IMR-90 (cell line): ENCODE results near the gene HOXA3. TPM values are rescaled to one million over a fixed set of nuclear protein-coding genes. Genes with fewer than 3 reads are reported as not detected.

ENCODE experiments used
- ATAC-seq: fragments of 200-7000 bp; cut with Tn5 transposase; 2 replicates; pipeline ENCODE4 v1.9.1; 2020; ENCODE audit warnings: low read depth, mild to moderate bottlenecking, moderate library complexity
- BruUV-seq: library from RNA; stranded (reverse); fragments of 400-500 nt; replicated peaks from 2 replicates; lab custom pipeline; 2021; lab: Mats Ljungman, UMichigan
- CTCF ChIA-PET: fragments of 300-600 bp; formaldehyde crosslinking; extraction: SDS; loops from one replicate; lab custom pipeline; 2021; ENCODE audit warnings: antibody characterized with exemption; lab: Yijun Ruan, JAX
- POLR2A ChIA-PET: fragments of 300-600 bp; sonication (Branson Sonifier 250); formaldehyde crosslinking; loops from one replicate; lab custom pipeline; 2022; ENCODE audit warnings: antibody characterized with exemption; ENCODE audit not compliant: unreplicated experiment; lab: Charles Lee
- DNase-seq: peaks from one replicate; pipeline ENCODE4 v3.0.0; 2013
- H2AFZ ChIP-seq: replicated peaks from 2 replicates; pipeline ENCODE3; 2013; ENCODE audit warnings: low read length, mild to moderate bottlenecking; ENCODE audit not compliant: poor library complexity
- H2AK5ac ChIP-seq: 2 replicates; pipeline ENCODE4 v1.6.1; 2013; ENCODE audit warnings: low read depth, low read length, inconsistent platforms
- H2AK9ac ChIP-seq: replicated peaks from 2 replicates; pipeline ENCODE3; 2013; ENCODE audit warnings: mild to moderate bottlenecking, low read depth, low read length, moderate library complexity; ENCODE audit not compliant: poor library complexity
- H2BK120ac ChIP-seq: 2 replicates; pipeline ENCODE4 v1.6.1; 2013; ENCODE audit warnings: low read depth, low read length, inconsistent platforms
- H2BK15ac ChIP-seq: 3 replicates; pipeline ENCODE4 v1.6.1; 2013; ENCODE audit warnings: low read depth, low read length, inconsistent platforms
- H2BK20ac ChIP-seq: 2 replicates; pipeline ENCODE4 v1.6.1; 2013; ENCODE audit warnings: low read depth, mild to moderate bottlenecking, inconsistent platforms, low read length, moderate library complexity
- H2BK5ac ChIP-seq: 2 replicates; pipeline ENCODE4 v1.6.1; 2013; ENCODE audit warnings: mild to moderate bottlenecking, low read depth, low read length, inconsistent platforms; ENCODE audit not compliant: poor library complexity, severe bottlenecking
- H3K14ac ChIP-seq: replicated peaks from 2 replicates; pipeline ENCODE4 v1.6.1; 2013; ENCODE audit warnings: low read depth, low read length, inconsistent platforms
- H3K18ac ChIP-seq: 2 replicates; pipeline ENCODE4 v1.6.1; 2013; ENCODE audit warnings: low read depth, low read length, control low read depth
- H3K23ac ChIP-seq: 2 replicates; pipeline ENCODE4 v1.6.1; 2013; ENCODE audit warnings: low read depth, low read length, inconsistent platforms
- H3K27ac ChIP-seq: 2 replicates; pipeline ENCODE4 v1.5.1; 2013; ENCODE audit warnings: mild to moderate bottlenecking, control low read depth, low read length; ENCODE audit not compliant: insufficient read depth
- H3K27me3 ChIP-seq: 2 replicates; pipeline ENCODE4 v1.6.1; 2013; ENCODE audit warnings: low read length; ENCODE audit not compliant: control insufficient read depth, insufficient read depth
- H3K36me3 ChIP-seq: 2 replicates; pipeline ENCODE4 v1.6.1; 2013; ENCODE audit warnings: low read length, mixed read lengths; ENCODE audit not compliant: control insufficient read depth, insufficient read depth
- H3K4ac ChIP-seq: 2 replicates; pipeline ENCODE4 v1.6.1; 2013; ENCODE audit warnings: low read depth, low read length, inconsistent platforms
- H3K4me1 ChIP-seq: 2 replicates; pipeline ENCODE4 v1.6.1; 2013; ENCODE audit warnings: low read length, mixed read lengths; ENCODE audit not compliant: control insufficient read depth, insufficient read depth
- H3K4me2 ChIP-seq: 2 replicates; pipeline ENCODE4 v1.6.1; 2013; ENCODE audit warnings: low read depth, mild to moderate bottlenecking, control low read depth, low read length, moderate library complexity
- H3K4me3 ChIP-seq: 2 replicates; pipeline ENCODE4 v1.5.1; 2013; ENCODE audit warnings: low read depth, mild to moderate bottlenecking, control low read depth, low read length, moderate library complexity; ENCODE audit not compliant: insufficient read depth
- H3K56ac ChIP-seq: 2 replicates; pipeline ENCODE4 v1.6.1; 2013; ENCODE audit warnings: low read length, inconsistent platforms; ENCODE audit not compliant: insufficient read depth; ENCODE audit errors: extremely low read depth
- H3K79me1 ChIP-seq, 2 experiments: 2 replicates each; pipeline ENCODE4 v1.6.1; 2013; ENCODE audit warnings: low read length in 2 of 2, inconsistent platforms in 1 of 2, low read depth in 1 of 2
- H3K9ac ChIP-seq: 2 replicates; pipeline ENCODE4 v1.6.1; 2013; ENCODE audit warnings: low read depth, low read length, control low read depth
- H3K9me1 ChIP-seq: 2 replicates; pipeline ENCODE4 v1.6.1; 2013; ENCODE audit warnings: low read length, inconsistent platforms; ENCODE audit not compliant: insufficient read depth
- H3K9me3 ChIP-seq: 2 replicates; pipeline ENCODE4 v1.6.1; 2013; ENCODE audit warnings: low read length; ENCODE audit not compliant: control insufficient read depth, insufficient read depth
- H4K20me1 ChIP-seq: 2 replicates; pipeline ENCODE4 v1.6.1; 2013; ENCODE audit warnings: low read length, inconsistent platforms; ENCODE audit not compliant: insufficient read depth
- H4K5ac ChIP-seq: 2 replicates; pipeline ENCODE4 v1.6.1; 2013; ENCODE audit warnings: mild to moderate bottlenecking, low read depth, low read length, control low read depth
- H4K8ac ChIP-seq, 2 experiments: 2 replicates each; pipeline ENCODE4 v1.6.1; 2013; ENCODE audit warnings: low read depth in 2 of 2, low read length in 2 of 2, control low read depth in 1 of 2, inconsistent platforms in 1 of 2
- H4K91ac ChIP-seq: 2 replicates; pipeline ENCODE4 v1.6.1; 2013; ENCODE audit warnings: low read depth, low read length, inconsistent platforms; ENCODE audit not compliant: insufficient read depth
- FOS ChIP-seq: fragments of 150-350 bp; IDR thresholded peaks from 2 replicates; pipeline ENCODE4 v1.6.1; 2016; ENCODE audit warnings: low read depth, low read length
- MAFK ChIP-seq: IDR thresholded peaks from 2 replicates; pipeline ENCODE4 v1.6.1; 2012; ENCODE audit warnings: low read depth, low read length, improper control_type of control experiment
- POLR2A ChIP-seq: IDR thresholded peaks from 2 replicates; pipeline ENCODE4 v1.6.1; 2012; ENCODE audit warnings: mild to moderate bottlenecking, low read depth, low read length
- WGBS, 2 experiments: methylation state at CpG; one replicate each; pipeline versions ENCODE4 v1.1.5 to v1.1.7; 2013; ENCODE audit warnings: missing lambda C conversion rate in 2 of 2; ENCODE audit not compliant: insufficient read length in 1 of 2; ENCODE audit errors: extremely low coverage in 2 of 2; 5-methylcytosine and 5-hydroxymethylcytosine counted together
- dilution Hi-C: fragments of 300-500 bp; cut with HindIII; formaldehyde crosslinking; loops from one replicate; pipeline ENCODE4 v1.14.3; 2018; ENCODE audit warnings: low sequenced_read_pairs; ENCODE audit not compliant: unreplicated experiment
- in situ Hi-C: fragments of 300-500 bp; cut with MboI; formaldehyde crosslinking; loops from 3 replicates; pipeline ENCODE4 v1.14.3; 2019; ENCODE audit warnings: low sequenced_read_pairs, inconsistent platforms, mixed read lengths
- intact Hi-C: fragments of 100-400 bp; cut with micrococcal nuclease; formaldehyde crosslinking; loops from 2 replicates; pipeline ENCODE4 v1.10.0; 2022
- polyA plus RNA-seq, 3 experiments: library from polyadenylated mRNA; depleted of rRNA; stranded (reverse); fragments of >200 nt; gene quantifications; 2 replicates each; pipeline ENCODE4 v1.2.3, GENCODE V29; 2012; ENCODE audit warnings: low replicate concordance in 1 of 3
- total RNA-seq: library from RNA; depleted of rRNA; stranded (reverse); fragments of >200 nt; gene quantifications from 2 replicates; pipeline ENCODE4 v1.2.3, GENCODE V29; 2012

Gene HOXA3
- total and polyA plus RNA-seq, 2 of the 4 experiments (the other 2 are of a cell fraction): 0.90 to 5.4 TPM

GRCh38 chr7:27105301-27106031 is 46.9 kb downstream of the HOXA3 start:
- peaks cover 51% of the 10 kb centered on the region for H3K4me1 ChIP-seq
- peak overlapping the region; percentile 82 for H3K4ac ChIP-seq
- H3K36me3 ChIP-seq: peaks cover 15% of the 10 kb centered on the region; the same call in 1 of the 2 replicates
- peak overlapping the region; percentile 79 for H2BK20ac ChIP-seq
- intact Hi-C loops (no loop called here), dilution Hi-C loops (no loop called here), in situ Hi-C loops (loop anchor here (10.0 kb wide), 1 partner anchor 911 kb away; no protein-coding TSS in a partner anchor)
- peak overlapping the region; percentile 49 for H3K4me2 ChIP-seq
- peaks cover 5% of the 10 kb centered on the region; the same call in 1 of the 2 replicates for H4K20me1 ChIP-seq
- CTCF ChIA-PET: interaction anchor here (0.7 to 1.7 kb wide), 3 partner anchors 10 to 248 kb away, joined by 3 to 5 read pairs (median 3); no protein-coding TSS in a partner anchor
- H2BK5ac ChIP-seq: peak overlapping the region; percentile 95
- H4K8ac ChIP-seq: peak overlapping the region; percentile 88 to 89
- peak overlapping the region; percentile 26 for H2AK9ac ChIP-seq
- peak overlapping the region; percentile 95 for H4K91ac ChIP-seq
- TF ChIP-seq MAFK (peak; percentile 55; the same call in 1 of the 2 replicates), POLR2A (0 out of 2 replicates have a peak, but pooled peaks have one; percentile 3), FOS (no peak)
- no peak for ATAC-seq
- H2AK5ac ChIP-seq: 0 out of 2 replicates have a peak overlapping the region, but pooled peaks have one; percentile 0
- H2BK120ac ChIP-seq: peak overlapping the region; percentile 89
- no peaks in the 10 kb centered on the region for H3K27me3 ChIP-seq
- peak; percentile 45 for DNase-seq
- H3K79me1 ChIP-seq: peaks cover 0 to 31% of the 10 kb centered on the region in 2 experiments; a peak in 2 of 4 replicates
- H3K4me3 ChIP-seq: no peak overlapping the region
- H3K56ac ChIP-seq: peak overlapping the region; percentile 89
- peak overlapping the region; percentile 80 for H4K5ac ChIP-seq
- POLR2A ChIA-PET: interaction anchor here (0.5 to 1.3 kb wide), 5 partner anchors 9 to 77 kb away, joined by 3 to 5 read pairs (median 3); no protein-coding TSS in a partner anchor
- H3K9ac ChIP-seq: peak overlapping the region; percentile 85
- H3K23ac ChIP-seq: peak overlapping the region; percentile 99
- peaks cover 9% of the 10 kb centered on the region; the same call in 1 of the 2 replicates for H3K9me1 ChIP-seq
- peak overlapping the region; percentile 53 for H2AFZ ChIP-seq
- peak overlapping the region; percentile 75; the same call in 1 of the 3 replicates for H2BK15ac ChIP-seq
- H3K27ac ChIP-seq: peak overlapping the region; percentile 96
- no TSS peak for BruUV-seq
- no CpG with 5 or more reads among the region's 13 CpGs for WGBS, 2 experiments
- no peaks in the 10 kb centered on the region for H3K9me3 ChIP-seq
- peak overlapping the region; percentile 89 for H3K18ac ChIP-seq
- H3K14ac ChIP-seq: peak overlapping the region; percentile 93
